Skeletal muscle satellite cell (primary cell): Measurements from ENCODE around the gene UNKL.
"Not testable (repeated sequence)": the region's sequence is repeated elsewhere in the genome, so short reads cannot be mapped to it uniquely, and the experiment has no call there.

Experiments
- H3K27me3 ChIP-seq: 2 replicates; pipeline ENCODE4 v1.7.0; 2013; ENCODE audit warnings: low read length; ENCODE audit not compliant: control insufficient read depth, insufficient read depth
- H3K36me3 ChIP-seq: 2 replicates; pipeline ENCODE4 v1.7.0; 2013; ENCODE audit warnings: mild to moderate bottlenecking, control low read depth, low read length; ENCODE audit not compliant: insufficient read depth
- H3K4me1 ChIP-seq: 2 replicates; pipeline ENCODE4 v1.7.0; 2013; ENCODE audit warnings: low read length; ENCODE audit not compliant: control insufficient read depth, insufficient read depth
- H3K4me2 ChIP-seq: 2 replicates; pipeline ENCODE4 v1.7.0; 2013; ENCODE audit warnings: mild to moderate bottlenecking, low read length
- H3K4me3 ChIP-seq: 2 replicates; pipeline ENCODE4 v1.7.0; 2013; ENCODE audit warnings: low read length
- H3K9ac ChIP-seq: 2 replicates; pipeline ENCODE4 v1.7.0; 2013; ENCODE audit warnings: mild to moderate bottlenecking, low read depth, low read length, moderate library complexity
- H3K9me3 ChIP-seq: replicated peaks from 2 replicates; pipeline ENCODE4 v1.7.0; 2013; ENCODE audit warnings: mild to moderate bottlenecking, control low read depth, low read length

Gene UNKL

DNA sequence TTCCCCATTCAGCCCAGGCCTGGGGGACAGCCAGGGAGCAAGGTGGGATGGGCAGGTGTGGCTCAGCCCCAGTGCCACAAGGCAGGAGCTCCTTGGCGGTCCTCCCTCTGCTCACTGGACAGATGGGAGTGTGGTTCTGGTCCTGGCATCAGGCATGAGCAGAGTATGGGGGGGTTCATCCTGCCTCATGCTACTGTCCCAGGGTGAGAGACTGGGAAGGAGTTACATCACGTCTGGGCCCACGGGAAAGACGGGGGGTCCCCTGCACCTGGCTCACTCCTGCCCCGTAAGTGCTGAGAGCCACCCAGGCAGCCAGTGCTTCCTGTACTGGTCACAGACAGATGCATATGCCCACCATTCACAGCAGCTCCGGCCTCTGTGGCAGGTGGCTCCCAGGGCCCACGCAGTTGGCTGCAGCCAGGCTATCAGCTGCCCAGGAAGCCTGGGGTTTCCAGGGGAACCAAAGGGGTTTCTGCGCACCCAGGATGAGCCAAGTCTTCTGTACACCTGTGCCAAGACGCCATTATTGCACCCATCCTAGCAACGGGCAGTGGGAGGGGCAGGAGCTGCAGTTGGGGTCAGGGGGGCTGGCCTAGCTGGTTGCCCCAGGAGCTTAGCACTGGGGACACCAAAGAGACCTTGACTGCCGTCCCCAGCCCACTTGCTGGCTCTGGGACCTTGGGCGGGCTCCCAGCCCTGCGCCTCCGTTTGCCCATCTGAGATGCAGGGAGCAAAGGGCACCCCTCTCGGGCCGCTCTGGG lies 79.1 kb downstream of the UNKL start:
- Histone ChIP-seq H3K4me3 (no peak overlapping the region), H3K4me2 (no peak overlapping the region), H3K36me3 (no peaks in the 10 kb centered on the region), H3K4me1 (peaks cover 18% of the 10 kb centered on the region), H3K9ac (no peak overlapping the region), H3K27me3 (peaks cover 66% of the 10 kb centered on the region), H3K9me3 (no peaks in the 10 kb centered on the region)

DNA sequence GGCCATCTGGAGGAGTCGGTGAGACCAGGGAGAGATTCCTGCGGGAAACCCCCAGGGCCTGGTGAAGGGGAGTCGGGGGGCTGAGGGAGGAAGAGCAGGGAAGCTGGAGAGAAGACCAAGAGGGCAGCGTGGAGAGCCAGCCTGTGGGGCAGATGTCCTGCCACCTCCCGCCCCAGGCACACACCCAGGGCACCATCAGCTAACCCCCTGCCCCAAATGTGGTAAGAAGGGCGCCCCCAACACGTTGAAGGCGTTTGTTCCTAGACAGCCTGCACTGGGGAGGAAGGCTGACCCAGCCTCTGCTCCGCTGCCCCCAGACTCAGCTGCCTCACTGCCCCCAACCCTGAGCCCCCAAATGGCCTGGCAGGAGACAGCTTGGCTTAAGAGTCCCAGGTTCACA lies 79.8 kb downstream of the UNKL start:
- H3K4me1 ChIP-seq = peaks cover 18% of the 10 kb centered on the region
- peaks cover 64% of the 10 kb centered on the region for H3K27me3 ChIP-seq
- H3K4me3 ChIP-seq = no peak overlapping the region
- H3K4me2 ChIP-seq = no peak overlapping the region
- H3K9me3 ChIP-seq = no peaks in the 10 kb centered on the region
- H3K36me3 ChIP-seq = no peaks in the 10 kb centered on the region
- H3K9ac ChIP-seq = no peak overlapping the region

DNA sequence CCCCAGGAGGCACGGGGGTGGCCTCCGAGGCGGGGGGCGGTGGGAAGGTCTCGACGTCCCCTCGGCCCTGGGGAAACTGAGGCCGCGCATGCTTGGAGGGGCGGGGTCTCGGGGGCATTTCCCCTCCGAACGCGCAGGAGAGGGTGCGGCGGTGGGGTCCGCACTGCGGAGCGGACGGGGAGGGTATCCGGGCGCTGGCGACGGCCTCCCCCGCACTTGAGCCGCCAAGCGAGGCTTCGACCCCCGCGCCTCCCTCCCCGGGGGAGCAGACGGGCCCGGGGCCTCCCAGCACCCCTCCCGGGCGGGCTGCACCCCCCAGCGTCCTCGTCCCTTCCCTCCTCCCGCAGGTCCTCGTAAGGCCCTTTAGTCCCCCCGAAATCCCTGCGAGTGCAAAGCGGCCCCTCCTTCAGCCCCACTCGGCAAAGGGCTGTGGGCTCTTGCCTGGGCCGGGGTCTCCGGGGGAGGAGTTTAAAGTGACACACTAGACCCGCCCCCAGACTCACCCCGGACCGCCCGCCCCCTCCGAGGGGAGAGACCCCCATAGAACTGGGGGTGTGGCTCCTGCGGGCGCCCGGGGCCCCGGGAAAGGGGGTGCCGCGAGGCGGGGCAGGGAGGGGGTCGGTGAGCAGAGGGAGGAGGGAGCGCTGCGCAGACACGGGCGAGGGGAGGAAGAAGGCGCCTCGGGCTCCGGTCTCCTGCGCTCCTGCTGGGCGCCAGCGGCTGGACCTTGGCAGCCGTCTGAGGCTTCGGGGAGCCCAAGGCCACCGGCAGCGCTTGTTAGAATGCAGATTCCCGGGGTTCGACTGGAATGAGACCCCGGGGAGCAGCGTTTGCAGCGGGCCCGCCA lies 80.4 kb downstream of the UNKL start:
- Histone ChIP-seq H3K27me3 (peaks cover 64% of the 10 kb centered on the region), H3K4me2 (no peak overlapping the region), H3K36me3 (no peaks in the 10 kb centered on the region), H3K4me3 (no peak overlapping the region), H3K4me1 (peaks cover 18% of the 10 kb centered on the region), H3K9ac (no peak overlapping the region), H3K9me3 (no peaks in the 10 kb centered on the region)

DNA sequence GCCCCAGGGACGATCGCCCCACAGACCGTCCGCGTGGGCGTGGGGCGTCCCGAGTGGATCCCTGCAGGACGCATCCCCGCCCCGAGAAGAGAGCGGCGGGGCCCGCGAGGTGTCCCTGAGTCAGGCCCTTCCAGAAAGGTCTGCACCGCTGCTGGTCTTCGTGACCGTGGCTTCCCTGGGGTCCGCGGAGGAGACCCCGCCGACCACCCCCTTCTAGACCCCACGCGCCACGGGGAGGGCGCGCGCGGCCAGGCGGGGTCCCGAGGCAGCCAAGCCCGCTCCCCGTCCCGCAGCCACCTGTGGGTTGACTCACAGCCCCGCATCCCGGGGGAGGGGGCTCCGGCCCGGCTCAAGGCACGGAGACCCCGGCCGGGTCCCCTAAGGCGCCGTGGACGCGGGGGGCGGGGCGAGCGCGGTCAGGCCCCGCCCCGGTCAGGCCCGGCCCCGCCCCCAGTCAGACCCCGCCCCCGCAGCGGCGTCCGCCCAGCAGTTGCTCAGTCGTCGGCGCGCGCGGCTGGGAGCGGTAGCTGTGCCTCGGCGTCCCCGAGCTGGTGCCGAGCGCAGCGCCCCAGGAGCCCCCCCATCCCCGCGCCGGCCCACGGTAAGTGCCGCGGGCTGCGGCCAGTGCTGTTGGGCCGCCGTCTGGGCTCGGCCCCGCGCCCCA lies 81.2 kb downstream of the UNKL start, which contains the start of gene BAIAP3:
Gene BAIAP3, plus strand, starts transcription at position 497 of the 664 bp plus-strand sequence. CDS start 4,905 bp downstream, outside the sequence.
- H3K4me3 ChIP-seq = no peak within 1 kb of the TSS
- H3K9me3 ChIP-seq = no peaks in the 10 kb centered on the region
- peaks cover 18% of the 10 kb centered on the region for H3K4me1 ChIP-seq
- H3K27me3 ChIP-seq = peaks cover 64% of the 10 kb centered on the region
- H3K9ac ChIP-seq = no peak within 1 kb of the TSS
- no peaks in the 10 kb centered on the region for H3K36me3 ChIP-seq
- peak within 1 kb of the TSS; percentile 20 for H3K4me2 ChIP-seq

DNA sequence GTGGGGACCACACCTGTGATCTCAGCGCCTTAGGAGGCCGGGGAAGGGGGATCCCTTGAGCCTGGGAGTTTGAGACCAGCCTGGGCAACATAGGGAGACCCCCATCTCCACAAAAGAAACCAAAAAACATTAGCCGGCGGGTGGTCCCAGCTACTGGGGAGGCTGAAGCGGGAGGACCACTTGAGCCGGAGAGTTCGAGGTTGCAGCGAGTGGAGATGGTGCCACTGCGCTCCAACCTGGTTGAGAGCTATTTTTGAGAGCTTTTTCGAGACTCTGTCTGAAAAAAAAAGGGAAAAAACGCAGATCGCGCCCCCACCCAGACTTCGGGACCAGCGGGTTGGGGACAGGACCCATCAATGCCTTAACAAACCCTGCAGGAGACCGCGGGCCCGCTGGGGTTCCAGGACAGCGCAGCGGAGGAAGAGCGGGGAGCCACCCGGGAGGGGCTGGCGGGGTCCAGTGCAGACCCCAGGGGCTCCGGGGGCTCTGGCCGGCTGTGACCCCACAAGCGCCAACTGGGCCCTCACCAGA lies 81.8 kb downstream of the UNKL start:
- Histone ChIP-seq H3K4me3 (no peak overlapping the region), H3K36me3 (no peaks in the 10 kb centered on the region), H3K4me2 (no peak overlapping the region), H3K9ac (no peak overlapping the region), H3K4me1 (peaks cover 18% of the 10 kb centered on the region), H3K9me3 (no peaks in the 10 kb centered on the region), H3K27me3 (peaks cover 59% of the 10 kb centered on the region)

DNA sequence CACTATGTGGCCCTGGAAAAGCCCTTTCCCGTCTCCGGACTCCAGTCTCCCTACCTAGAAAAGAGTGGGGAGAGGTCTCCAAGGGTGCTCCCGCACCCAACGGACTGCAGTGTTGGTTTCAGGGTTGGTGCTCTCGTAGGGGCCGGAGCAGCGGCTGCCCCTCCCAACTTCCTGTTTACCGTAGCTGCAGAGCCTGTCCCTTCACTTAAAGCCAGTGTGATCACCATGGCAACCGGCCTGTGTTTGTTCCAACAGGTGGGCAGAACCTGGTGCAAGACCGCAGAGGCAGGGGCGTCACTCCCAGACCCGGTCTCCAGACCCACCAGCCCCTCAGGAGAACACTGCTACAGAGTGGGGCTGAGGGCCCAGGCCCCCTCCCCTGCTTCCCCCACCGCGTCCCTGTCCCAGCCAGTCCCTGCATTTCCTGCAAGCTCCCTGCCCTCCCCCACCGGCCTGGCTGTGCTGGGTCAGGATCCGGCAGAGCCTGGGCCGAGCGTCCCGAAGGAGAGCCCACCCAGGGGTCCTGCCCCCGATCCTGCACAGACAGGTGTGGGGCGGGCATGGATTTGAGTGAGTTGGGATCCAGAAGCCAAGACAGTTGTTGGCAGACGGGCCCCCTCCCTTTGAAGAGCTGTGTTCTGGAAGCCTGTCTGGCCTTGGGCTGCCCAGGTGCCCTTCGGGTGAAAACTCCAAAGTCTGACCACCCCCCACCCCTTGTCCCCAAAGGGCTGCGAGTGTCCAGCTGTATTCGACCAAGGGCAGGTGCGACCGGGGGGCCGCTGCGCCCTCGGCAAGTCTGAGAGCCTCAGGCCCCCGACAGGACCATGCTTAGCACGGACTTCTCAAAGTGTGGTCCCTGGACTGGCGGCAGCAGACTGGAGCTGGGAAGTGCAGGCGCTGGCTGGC lies 82.5 kb downstream of the UNKL start:
- peak overlapping the region; percentile 52 for H3K4me3 ChIP-seq
- H3K4me2 ChIP-seq = peak overlapping the region; percentile 73
- H3K27me3 ChIP-seq = peaks cover 56% of the 10 kb centered on the region
- peaks cover 18% of the 10 kb centered on the region for H3K4me1 ChIP-seq
- H3K36me3 ChIP-seq = no peaks in the 10 kb centered on the region
- H3K9ac ChIP-seq = no peak overlapping the region
- no peaks in the 10 kb centered on the region for H3K9me3 ChIP-seq

DNA sequence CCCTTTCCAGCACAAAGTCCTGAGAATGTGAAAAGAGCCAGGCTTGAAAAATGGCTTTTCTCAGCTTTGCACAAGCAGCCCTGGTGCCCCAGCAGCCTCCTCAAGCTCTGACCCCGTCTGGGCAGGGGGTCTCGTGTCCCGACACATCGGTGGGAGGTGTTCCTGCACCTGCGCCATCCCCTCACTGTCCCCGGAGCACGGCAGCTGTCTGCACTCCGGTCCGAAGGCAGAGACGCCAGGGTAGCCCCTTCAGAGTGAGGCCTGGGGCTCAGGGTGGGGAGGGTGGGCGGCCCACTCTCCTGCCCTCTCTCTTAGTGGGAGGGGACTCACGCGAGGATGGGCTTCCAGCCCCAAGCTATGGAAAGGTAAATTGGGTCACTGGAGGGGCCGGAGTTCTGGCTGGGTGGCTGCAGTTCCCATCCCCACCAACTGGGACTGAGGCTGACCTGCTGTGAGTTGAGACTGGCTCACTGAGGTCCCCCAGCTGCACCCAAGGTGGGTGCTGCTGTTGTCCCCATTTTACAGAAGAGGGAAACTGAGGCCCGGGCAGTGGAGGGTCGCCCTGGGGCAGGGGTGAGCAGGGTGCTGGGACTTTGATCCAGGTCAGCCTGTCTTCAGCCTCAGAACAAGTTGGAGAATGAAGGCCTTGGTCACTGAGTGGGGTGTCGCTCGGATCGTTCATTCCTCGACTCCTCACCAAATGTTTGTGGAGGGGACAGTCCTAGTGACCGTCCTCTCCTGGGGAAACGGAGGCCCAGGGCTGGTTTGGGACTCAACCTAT lies 83.4 kb downstream of the UNKL start:
- Histone ChIP-seq H3K4me1 (peaks cover 18% of the 10 kb centered on the region), H3K9me3 (no peaks in the 10 kb centered on the region), H3K36me3 (no peaks in the 10 kb centered on the region), H3K27me3 (peaks cover 47% of the 10 kb centered on the region), H3K4me3 (peak overlapping the region; percentile 52), H3K9ac (no peak overlapping the region), H3K4me2 (peak overlapping the region; percentile 73)

DNA sequence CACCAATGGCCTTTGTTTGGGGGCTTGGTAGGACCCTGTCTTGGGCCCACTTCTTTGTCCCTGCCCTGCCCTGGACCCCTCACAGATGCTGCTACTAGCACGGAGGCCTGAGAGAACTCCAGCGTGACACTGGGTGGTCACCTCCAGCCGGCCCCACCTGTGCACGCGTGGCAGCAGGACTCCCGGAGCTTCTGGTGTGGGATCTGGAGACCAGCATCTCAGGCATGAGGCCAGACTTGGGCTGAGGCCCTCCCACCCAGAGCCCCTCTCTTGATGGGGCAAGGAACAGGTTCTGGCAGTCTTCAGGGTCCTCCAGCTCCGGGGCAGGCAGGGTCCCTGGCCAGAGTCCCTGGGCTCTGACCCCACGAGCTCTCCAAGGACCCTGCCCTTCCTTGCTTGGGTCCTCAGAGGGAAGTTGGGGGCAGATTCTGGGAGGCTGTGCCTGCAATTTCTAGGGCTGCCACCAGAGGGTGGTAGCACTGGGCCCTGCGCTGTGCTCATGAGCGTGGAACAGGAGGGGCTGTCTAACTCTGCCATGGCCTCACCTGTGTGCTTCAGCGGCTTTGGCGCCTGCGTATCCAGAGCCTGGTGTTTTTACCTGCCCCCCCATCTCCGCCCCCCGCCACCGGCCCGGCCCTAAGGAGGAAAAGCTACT lies 84.1 kb downstream of the UNKL start:
- peaks cover 18% of the 10 kb centered on the region for H3K4me1 ChIP-seq
- no peak overlapping the region for H3K4me2 ChIP-seq
- peaks cover 40% of the 10 kb centered on the region for H3K27me3 ChIP-seq
- H3K9me3 ChIP-seq = no peaks in the 10 kb centered on the region
- no peak overlapping the region for H3K9ac ChIP-seq
- peaks cover 5% of the 10 kb centered on the region for H3K36me3 ChIP-seq
- H3K4me3 ChIP-seq = no peak overlapping the region

DNA sequence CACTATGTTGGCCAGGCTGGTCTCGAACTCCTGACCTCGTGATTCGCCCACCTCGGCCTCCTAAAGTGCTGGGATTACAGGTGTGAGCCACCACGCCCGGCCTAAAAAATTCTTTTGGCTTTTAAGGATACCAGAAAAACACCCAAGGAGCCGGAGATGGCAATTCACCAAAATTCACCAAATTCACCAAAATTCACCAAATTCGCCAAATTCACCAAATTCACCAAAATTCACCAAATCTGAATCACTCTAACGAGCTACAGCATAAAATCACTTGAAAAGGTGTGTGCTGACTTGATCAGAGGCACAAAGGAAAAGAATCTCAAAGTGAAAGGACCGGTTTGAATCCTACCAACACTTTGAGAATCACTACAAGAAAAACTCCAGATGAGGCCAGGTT lies 85.5 kb downstream of the UNKL start:
- Histone ChIP-seq H3K36me3 (peaks cover 18% of the 10 kb centered on the region), H3K4me1 (peaks cover 18% of the 10 kb centered on the region), H3K27me3 (peaks cover 28% of the 10 kb centered on the region)
- H3K4me3 ChIP-seq, H3K9ac ChIP-seq, H3K9me3 ChIP-seq, H3K4me2 ChIP-seq: not testable (repeated sequence)

DNA sequence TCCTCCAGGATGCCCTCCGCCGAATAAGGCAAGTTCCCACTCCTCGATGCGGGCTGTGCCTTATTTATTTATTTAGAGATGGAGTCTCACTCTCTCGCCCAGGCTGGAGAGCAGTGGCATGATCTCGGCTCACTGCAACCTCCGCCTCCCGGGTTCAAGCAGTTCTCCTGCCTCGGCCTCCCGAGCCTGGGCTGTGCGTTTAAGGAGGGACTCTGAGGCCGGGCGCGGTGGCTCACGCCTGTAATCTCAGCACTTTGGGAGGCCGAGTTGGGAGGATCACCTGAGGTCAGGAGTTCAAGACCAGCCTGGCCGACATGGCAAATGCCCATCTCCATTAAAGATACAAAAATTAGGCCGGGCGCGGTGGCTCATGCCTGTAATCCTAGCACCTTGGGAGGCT lies 86.4 kb downstream of the UNKL start:
- not testable (repeated sequence) for H3K4me3 ChIP-seq
- peaks cover 17% of the 10 kb centered on the region for H3K4me1 ChIP-seq

More for the DNA sequence above, 86.4 kb downstream of the UNKL start:
- H3K9me3 ChIP-seq, H3K4me2 ChIP-seq, H3K9ac ChIP-seq: not testable (repeated sequence)
- H3K27me3 ChIP-seq = peaks cover 24% of the 10 kb centered on the region
- peaks cover 26% of the 10 kb centered on the region for H3K36me3 ChIP-seq
